Activated naive CD8-positive, alpha-beta T cell treated with anti-CD3 and anti-CD28 coated beads, Interleukin-2, amount 50 U/mL, for 16 hours (primary cell): ENCODE results near the gene ENDOV.
"Not testable (repeated sequence)": the region's sequence is repeated elsewhere in the genome, so short reads cannot be mapped to it uniquely, and the experiment has no call there.

Experiments used
- DNase-seq: peaks from one replicate; pipeline ENCODE4 v3.0.0-alpha.2; 2020; ENCODE audit warnings: low read depth, low spot score

The ENDOV gene

DNA sequence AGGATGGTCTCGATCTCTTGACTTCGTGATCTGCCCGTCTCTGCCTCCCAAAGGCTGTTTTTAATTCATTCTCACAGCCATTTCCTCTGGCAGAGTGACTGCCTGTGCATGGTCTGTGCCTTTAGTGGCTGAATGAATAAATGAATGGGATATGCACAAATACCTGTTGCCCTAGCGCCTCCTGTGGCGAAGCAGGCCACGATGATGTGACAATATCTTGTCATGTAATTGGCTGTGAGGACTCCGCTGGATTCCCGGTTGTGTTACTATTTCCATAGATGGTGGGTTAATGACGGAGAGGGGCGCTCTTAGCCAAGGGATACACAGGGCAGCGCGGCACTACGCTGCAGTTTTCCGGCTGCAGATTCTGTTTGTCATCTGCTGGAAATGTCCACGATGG lies 26.8 kb upstream of the ENDOV start:
- no peak for DNase-seq

DNA sequence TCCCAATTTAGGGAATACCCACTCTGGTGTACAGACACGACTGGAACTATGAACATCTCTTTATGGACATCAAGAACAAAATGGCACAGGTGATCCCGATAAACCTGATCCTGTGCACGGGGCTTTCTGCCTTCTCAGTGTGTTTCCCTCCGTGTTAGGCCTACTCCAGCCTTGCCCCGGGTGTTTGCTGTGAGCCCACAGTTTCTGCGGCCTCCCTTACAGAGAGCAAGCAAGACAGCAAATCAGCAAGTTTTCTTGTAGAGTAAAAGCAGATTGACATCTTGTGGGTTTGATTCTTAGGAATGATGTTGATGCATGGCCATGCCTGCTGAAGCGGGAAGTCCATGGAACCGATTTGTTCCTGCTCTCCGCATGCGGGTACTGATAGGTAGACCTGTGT lies 26.4 kb upstream of the ENDOV start:
- DNase-seq: no peak

DNA sequence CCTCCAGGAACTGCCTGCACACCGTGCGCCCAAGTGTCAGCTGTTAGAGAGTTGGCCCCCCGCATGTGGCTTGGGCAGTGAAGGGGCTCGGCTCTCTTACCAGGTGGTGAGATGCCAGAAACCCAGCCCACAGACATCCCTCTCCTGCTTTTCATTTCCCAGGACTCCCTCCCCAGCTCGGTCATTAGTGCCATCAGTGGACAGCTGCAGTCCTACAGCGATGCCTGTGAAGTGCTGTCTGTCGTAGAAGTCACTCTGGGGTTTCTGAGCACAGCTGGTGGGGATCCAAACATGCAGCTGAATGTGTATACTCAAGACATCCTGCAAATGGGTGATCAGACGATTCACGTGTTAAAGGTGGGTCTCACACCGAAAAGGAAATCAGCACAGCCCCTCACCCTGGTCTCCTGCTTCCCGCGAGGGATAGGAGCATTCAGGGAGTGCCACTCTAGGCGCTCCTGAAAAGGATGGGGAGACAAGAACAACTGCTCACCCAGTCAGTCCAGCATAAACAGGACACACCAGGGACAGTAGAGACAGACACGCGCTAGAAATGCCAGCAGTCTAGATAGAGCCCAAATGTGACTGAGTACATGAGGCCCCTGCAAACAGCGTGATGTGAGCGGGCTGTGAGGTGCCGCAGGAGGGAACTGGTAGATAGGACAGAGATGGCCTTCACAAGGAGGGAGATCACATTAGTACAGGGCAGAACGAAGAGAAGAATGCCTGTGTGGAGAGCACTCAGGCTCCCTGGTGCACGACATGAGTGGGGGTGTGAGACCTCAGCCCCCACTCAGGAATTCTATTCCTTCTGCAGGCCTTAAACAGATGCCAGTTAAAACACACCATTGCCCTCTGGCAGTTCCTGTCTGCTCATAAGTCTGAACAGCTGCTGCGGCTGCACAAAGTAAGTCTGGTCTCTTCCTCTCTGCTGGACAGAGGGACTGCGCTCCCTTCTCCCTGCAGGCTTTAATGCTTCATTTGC lies 25.7 kb upstream of the ENDOV start:
- DNase-seq: no peak

DNA sequence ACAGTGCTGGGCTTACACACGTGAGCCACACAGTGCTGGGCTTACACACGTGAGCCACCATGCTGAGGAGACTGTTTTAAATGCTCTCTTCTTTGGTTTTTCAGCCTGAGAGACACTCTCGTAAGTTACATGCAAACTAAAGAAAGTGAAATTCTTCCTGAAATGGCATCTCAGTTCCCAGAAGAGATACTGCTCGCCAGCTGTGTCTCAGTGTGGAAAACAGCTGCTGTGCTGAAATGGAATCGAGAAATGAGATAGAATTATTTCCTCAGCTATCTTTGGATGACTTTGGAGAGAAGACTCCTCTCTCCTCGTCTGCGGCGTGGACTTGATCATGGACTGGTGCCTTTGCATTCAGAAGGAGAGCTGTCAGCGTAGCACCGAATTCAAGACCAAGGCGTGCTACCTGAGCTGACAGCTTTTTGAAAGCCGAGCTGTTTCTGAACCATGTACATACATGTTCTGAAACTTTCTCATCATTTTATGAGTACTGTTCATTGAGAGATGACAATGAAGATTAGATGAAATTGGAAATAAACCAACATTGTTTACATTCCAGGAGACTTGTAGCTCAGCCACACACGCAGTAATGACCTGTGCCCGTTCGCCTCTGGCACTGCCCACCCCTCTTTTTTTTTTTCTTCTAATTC lies 21.6 kb upstream of the ENDOV start:
- DNase-seq: no peak

DNA sequence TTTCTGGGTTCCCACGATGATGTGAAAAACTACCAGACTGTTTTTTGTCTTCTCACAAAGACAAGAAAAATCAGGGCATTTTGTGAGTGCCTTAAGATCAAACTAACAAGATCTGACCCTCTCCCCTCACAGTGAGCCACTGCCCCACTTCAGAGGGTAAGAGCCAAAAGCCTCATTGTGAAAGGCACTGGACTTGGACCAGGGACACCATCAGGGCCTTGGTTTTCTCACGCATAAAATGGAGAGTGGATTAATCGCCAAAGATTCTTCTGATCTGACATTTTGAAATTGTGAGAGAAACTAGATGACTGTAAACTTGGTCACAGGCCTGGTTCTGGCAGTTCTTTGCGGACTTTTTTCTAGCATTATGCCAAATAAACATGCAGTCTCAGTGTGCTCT lies 21.0 kb upstream of the ENDOV start:
- no peak for DNase-seq

DNA sequence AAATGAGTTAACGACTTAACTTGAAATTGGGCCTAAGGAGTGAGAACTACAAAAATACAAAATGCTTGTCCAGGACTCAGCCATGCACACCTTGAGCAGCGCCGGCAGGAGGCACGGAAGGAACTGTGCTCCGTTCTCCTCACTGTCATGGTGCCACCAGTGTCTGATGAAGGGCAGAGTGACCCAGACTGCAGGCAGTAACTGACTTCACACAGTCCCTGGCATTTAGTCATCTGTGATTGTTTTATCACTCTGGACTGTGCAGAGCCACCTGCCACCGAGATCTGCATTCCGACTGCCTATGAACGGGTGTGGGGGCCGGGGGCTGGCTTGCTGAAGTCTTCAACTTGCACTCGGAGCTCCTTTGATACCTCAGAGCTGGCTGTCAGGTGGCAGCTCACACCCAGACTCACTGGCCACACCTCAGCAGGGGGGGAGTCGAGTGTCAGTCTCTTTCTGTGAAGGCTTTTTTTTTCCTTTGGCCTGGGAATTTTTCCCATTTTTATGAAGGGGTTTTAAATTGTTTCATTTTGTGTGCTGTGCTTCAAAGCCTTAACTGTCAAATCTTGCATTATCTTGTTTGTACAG lies 20.2 kb upstream of the ENDOV start:
- DNase-seq: no peak

DNA sequence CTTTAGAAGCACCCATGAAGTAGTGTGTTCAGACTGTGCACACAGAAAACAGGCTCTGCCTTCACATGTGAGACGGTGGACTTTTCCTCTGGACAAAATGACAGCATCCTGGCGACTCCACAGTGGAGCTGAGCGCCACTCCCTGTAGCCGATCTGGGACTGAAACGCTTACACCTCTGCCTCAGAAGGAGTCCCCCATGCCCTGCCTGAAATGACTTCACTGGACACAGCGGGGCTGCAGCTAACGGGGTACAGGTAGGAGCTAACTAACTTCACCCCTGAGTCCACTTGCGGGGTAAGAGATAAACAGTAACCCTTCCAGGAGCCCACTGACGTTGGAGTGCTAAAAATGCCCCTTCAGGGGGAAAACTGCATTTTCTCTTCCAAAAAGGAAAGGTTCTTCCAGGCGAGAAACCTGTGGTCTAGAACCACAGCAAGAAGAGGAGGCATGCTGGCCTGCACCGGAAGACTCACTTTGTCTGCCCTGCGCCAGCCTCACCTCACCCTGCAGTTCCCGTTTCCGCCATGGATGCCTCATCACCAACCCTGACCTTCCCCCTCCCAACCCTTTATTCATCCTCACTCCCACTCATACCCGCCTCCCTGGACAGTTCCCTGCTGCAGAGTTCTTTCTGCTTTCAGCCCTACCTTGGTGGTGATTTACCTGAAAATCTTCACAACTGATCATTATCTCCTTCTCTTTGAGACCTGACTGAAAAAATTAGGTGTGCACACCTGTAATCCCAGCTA lies 19.4 kb upstream of the ENDOV start:
- no peak for DNase-seq

DNA sequence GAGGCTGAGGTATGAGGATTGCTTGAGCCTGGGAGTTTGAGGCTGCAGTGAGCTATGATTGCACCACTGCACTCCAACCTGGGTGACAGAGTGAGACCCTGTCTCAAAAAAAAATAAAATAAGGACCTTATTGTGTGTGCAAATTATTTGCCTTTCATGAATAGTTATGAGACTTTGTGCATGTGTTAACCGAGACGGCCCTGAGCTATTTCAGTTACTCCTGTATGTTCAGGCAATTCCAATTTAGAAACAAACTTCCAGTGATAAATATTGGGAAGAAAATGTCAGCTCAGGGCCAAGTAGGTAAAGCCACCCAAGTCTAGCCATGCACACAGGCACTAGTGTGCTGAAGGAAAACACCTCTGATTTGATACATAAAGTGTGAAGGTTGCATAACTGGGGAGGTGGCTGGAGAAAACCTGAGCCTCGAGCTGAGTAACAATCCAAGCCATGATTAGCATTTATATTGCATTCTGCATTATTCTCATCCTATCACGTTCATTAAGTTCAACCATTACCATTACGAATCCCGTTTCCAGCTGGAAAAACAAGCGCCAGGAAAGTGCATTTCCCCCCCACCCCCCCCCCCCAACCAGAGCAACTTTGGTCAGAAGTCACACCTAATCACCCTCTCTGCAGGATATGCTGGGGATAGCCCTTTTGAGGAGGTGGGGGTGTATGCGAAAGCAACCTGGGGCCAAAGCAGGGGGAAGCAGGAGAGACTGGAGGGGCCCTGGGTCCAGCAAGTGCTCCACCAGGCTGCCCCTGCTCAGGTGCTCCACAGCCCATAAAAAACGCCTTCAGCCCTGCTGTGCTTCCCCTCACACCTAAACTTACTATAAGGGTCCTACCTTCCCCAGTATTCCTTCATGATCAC lies 18.6 kb upstream of the ENDOV start:
- DNase-seq: no peak

DNA sequence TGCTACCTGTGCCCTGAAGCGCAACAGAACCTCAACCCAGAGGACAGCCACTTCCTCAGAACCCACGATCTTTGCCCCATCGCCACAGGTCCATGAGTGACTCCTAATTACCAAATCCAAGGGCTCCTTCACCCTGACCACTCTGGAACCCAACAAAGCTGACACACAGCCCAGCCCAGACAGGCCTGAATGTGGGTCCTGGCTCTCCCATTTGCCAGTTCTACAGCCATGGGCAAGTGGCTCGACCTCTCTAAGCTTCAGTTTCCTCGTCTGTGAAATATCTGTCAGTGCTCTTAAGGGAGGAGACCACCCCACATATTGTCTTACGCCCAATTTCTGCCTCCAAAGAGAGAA lies 18.0 kb upstream of the ENDOV start:
- no peak for DNase-seq

DNA sequence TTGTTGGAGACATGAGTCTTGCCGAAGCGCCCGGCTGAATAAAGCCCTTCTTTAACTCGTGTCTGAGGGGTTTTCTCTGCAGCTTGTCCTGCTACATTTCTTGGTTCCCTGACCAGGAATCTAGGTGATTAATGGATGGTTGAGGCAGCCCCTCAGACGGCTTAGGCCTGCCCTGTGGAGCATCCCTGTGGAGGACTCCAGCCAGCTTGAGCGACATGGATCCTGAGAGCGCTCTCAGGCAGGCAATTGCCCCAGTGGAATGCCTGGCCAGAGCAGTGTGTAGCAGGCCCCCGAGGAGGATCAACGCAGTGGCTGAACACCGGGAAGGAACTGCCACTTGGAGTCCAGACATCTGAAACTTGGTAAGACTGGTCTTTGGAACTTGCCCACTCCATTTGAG lies 17.3 kb upstream of the ENDOV start:
- no peak for DNase-seq

DNA sequence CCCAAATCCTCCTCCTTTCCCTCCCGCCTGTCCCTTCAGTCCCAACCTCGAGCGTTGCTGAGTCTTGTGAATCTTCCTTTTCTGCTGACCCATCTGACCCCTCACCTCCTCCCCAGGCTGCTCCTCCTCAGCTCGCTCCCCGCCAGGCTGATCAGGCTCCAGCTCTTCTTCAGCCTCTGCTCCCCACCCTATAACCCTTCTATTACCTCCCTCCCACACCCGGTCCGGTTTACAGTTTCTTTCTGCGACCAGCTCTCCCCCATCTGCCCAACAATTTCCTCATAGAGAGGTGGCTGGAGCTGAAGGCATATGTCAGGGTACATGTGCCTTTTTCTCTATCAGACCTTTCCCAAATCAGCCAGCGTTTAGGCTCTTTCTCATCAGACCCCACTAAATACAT lies 13.9 kb upstream of the ENDOV start:
- not testable (repeated sequence) for DNase-seq

DNA sequence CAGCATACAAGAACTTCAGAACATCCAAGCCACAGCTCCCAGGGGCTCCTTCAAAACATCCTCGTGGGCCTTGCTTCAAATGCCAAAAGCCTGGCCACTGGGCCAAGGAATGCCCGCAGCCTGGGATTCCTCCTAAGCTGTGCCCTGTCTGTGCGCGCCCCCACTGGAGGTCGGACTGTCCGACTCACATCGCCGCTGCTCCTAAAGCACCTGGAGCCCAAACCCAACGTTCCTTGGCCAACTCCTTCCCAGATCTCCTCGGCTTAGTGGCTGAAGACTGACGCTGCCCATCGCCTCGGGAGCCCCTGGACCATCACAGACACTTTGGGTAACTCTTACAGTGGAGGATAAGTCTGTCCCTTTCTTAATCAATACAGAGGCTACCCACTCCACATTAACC lies 12.9 kb upstream of the ENDOV start:
- not testable (repeated sequence) for DNase-seq

DNA sequence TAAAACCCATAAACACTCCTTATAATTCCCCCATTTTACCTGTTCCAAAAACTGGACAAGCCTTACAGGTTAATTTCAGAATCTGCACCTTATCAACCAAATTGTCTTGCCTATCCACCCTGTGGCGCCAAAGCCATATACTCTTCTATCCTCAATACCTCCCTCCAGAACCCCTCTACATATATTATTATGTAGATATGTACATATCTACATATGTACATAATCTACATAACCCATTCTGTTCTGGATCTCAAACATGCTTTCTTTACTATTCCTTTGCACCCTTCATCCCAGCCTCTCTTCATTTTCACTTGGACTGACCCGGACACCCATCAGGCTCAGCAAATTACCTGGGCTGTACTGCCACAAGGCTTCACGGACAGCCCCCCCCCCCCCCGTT lies 12.0 kb upstream of the ENDOV start:
- DNase-seq: no peak

DNA sequence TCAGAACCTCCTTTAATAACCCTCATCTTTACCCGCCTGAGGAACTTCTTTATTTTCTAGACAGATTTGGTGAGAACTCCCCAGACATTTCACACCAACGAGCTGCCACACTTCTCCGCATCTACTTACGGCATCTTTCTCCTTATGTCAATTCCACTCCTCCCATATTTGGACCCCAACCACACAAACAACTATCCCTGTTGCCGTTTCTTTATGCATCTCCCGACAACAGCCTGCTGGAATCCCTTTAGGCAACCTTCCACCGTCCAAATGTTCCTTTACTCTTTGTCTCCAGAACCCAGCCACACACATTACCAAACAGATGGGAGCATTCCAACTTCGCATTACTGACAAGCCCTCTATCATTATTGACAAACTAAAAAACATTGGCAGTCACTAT lies 8.8 kb upstream of the ENDOV start:
- no peak for DNase-seq

DNA sequence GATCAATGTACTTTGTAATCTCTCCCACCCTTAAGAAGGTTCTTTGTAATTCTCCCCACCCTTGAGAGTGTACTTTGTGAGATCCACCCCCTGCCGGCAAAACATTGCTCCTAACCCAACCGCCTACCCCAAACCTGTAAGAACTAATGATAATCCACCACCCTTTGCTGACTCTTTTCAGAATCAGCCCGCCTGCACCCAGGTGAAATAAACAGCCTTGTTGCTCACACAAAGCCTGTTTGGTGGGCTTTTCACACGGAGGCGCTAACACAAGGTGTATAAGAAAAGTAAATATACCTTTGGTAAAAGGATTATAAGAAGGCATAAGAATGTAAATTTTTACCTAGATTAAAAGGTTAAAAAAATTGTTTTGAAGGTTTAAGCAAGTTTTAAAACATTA lies 7.0 kb upstream of the ENDOV start:
- DNase-seq: not testable (repeated sequence)

DNA sequence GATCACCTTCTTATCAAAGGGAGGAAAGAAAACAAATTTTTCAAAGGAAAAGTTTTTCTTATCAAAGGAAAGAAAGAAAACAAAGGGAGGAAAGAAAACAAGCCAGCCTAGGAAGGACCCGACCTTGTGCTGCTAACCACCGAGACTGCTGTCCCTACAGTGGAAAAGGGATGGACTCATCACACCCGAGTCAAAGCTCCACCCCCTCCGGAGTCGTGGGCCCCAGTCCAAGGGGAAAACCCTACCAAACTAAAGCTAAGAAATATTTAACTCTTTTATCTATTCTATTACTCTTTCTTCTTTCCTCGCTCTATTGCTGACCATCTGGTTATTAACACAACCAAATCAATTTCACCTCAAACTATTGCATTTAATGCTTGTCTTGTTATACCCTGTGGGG lies 6.1 kb upstream of the ENDOV start:
- no peak for DNase-seq

DNA sequence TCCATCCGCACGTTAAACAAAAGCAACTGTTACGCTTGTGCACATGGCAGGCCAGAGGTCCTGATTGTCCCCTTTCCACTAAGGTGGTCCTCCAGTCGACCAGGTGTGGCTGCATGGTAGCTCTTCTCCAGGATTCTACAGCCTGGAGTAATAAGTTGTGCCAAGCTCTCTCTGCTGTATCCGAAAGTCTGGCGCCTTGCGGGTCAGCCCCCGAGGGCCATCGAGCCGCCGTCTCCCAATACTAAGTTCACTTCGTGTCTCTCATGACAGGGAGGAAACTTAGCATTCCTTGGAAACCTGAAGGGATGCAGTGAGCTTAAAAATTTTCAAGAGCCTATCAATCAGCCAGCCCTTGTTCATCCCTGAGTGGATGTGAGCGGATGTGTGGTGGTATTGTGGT lies 5.3 kb upstream of the ENDOV start:
- no peak for DNase-seq

DNA sequence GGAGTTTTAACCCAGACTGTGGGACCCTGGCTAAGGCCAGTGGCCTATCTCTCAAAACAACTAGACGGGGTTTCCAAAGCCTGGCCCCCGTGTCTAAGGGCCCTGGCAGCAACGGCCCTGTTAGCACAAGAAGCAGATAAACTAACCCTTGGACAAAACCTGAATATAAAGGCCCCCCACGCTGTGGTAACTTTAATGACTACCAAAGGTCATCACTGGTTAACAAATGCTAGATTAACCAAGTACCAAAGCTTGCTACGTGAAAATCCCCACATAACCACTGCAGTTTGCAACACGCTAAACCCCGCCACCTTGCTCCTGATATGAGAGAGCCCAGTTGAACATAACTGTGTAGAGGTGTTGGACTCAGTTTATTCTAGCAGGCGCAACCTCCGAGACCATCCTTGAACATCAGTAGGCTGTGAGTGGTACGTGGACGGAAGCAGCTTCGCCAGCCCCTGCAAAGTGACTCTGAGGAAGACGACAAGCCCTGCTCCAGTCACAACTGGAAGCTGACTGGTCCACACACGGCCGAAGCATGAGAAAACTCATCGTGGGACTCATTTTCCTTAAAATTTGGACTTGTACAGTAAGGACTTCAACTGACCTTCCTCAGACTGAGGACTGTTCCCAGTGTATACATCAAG lies 4.4 kb upstream of the ENDOV start:
- not testable (repeated sequence) for DNase-seq

DNA sequence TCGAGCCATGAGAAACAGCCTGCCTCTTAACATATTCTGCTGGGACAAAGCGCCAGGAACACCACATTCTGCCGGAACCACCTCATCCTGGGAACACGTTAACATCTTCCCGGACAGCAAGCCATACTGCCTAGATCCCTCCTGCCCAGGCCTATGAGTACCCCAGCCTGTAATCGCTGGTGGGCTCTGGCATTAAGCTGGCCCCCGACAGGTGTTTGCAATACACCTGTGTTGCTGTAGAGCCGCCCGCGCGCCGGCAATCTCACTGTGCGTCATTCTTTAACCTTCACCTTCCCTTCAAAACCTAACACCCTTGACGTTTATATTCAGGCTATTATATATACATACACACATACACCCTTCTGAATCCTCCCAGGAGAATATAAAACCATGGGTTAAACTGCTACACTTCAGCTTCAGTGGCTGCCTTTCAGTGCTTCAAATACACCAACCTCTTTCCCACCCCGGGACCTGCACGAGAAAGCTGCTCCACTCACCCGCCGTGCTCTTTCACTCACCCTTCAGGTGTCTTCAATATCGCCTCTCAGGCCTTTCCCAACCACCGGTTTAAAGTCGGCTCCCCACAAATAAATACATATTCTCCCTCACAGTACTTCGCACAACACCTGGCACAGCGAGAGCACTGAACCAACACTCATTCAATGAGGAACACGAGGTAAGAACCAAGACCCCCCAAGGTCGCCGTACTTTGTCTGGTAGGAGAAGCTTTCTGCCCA lies 1.0 kb upstream of the ENDOV start:
- no peak for DNase-seq

DNA sequence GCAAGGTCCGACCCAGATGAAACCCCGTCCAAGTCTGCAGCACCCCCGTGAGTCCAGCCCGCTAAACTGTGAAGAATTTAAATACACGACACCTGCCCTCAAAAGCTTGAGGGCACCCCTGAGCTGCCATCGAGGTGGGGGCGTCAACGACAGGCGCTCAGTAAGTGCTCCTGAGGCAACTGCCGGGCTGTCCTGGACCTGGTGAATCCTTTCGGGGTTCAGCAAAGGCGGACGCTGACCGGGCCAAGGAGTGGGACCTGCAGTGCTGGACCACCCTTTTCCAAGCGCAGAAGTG lies 512 bp upstream of the ENDOV start:
- DNase-seq: no peak
